Chondrocyte (in vitro differentiated cells): Measurements from ENCODE around the gene C10orf71. TPM values are rescaled to one million over a fixed set of nuclear protein-coding genes. Genes with fewer than 3 reads are reported as not detected.
A peak's percentile ranks its signal among the peaks of the same experiment; 100 is the strongest.

Experiments
- DNase-seq: peaks from one replicate; pipeline ENCODE4 v3.0.0; 2021; ENCODE audit warnings: mixed read lengths, low spot score
- H3K27ac Mint-ChIP-seq: one replicate; pipeline ENCODE4 v1.8.0; 2021; ENCODE audit warnings: mild to moderate bottlenecking, moderate library complexity, mixed read lengths; ENCODE audit not compliant: unreplicated experiment
- H3K27me3 Mint-ChIP-seq: 2 replicates; pipeline ENCODE4 v1.8.0; 2021; ENCODE audit warnings: low read depth, mixed read lengths
- H3K36me3 Mint-ChIP-seq: 2 replicates; pipeline ENCODE4 v1.8.0; 2021; ENCODE audit warnings: low read depth, mixed read lengths
- H3K4me1 Mint-ChIP-seq: 2 replicates; pipeline ENCODE4 v1.8.0; 2021; ENCODE audit warnings: low read depth, mild to moderate bottlenecking, mixed read lengths
- H3K4me3 Mint-ChIP-seq: one replicate; pipeline ENCODE4 v1.8.0; 2021; ENCODE audit warnings: mild to moderate bottlenecking, moderate library complexity, mixed read lengths; ENCODE audit not compliant: unreplicated experiment
- H3K9me3 Mint-ChIP-seq: 2 replicates; pipeline ENCODE4 v1.8.0; 2021; ENCODE audit warnings: low read depth, mixed read lengths
- CTCF ChIP-seq: fragments of 200-600 bp; sonication (generic); IDR thresholded peaks from 2 replicates; pipeline ENCODE4 v1.5.0; 2021; ENCODE audit warnings: antibody characterized with exemption, mild to moderate bottlenecking, moderate library complexity
- long read RNA-seq: library from polyadenylated mRNA; stranded (forward); transcript quantifications from one replicate; pipeline ENCODE4 v2.0.0, GENCODE V29; 2021
- total RNA-seq: library from RNA; stranded (reverse); gene quantifications from 3 replicates; pipeline ENCODE4 v1.2.1, GENCODE V29; 2021

The C10orf71 gene, protein sequence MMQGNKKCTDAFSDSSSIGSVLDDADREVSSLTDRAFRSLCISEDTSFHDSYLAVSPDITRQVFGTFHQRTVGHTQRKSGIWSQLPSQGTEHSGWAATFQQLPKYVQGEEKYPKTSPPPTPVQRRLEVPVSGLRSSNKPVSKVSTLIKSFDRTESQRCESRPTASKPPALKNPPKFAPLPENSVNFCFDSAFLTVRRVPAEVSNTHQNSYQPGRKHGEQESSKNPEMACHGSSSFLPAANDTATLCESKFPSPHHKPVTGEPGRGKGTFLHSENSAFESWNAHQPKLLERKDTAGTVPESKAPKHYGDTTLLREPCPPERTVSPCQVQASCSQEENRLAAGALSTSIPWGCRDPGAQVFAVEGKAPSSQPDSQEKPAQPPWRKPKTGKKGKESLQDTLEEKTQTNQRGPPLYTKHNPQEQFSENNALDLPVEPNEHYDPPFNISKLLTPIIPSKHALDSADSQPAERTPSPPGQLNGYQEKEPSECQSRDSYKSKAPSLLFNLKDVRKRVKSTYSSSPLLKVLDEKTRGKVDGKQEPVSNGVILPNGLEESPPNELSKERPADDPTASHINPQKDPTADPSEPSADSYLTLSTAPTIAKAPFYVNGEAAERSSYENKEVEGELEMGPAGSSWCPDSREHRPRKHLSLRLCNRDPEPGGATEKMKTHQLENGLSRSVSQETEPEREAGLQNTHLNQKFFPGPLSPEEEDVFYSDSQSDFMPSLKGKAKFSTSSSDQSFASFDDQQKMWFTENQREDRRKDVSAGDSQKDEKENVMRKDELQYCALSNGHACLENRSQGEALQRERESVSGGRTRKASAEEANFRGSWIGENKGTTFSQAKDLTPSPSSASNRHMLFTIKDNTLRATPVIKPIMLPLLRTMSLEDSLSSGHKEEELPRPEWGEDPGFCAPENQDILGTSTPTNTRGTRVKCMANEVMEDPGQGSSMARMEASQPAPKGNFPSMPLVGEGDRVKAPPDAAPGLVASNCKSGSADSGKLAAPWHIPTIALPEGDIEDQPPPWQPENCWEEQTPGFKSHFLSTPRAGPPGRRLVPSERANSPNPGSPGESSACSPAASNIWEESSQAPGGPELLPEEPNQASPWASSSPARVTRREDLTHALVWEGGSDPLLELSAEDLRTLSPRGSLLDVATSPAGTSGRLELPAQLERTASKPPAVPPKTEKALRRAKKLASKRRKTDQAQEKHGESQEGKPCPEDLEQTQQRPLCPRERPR (N-terminal part only)
- total RNA-seq = not detected in 3 replicates
- long read RNA-seq = 0 reads

DNA sequence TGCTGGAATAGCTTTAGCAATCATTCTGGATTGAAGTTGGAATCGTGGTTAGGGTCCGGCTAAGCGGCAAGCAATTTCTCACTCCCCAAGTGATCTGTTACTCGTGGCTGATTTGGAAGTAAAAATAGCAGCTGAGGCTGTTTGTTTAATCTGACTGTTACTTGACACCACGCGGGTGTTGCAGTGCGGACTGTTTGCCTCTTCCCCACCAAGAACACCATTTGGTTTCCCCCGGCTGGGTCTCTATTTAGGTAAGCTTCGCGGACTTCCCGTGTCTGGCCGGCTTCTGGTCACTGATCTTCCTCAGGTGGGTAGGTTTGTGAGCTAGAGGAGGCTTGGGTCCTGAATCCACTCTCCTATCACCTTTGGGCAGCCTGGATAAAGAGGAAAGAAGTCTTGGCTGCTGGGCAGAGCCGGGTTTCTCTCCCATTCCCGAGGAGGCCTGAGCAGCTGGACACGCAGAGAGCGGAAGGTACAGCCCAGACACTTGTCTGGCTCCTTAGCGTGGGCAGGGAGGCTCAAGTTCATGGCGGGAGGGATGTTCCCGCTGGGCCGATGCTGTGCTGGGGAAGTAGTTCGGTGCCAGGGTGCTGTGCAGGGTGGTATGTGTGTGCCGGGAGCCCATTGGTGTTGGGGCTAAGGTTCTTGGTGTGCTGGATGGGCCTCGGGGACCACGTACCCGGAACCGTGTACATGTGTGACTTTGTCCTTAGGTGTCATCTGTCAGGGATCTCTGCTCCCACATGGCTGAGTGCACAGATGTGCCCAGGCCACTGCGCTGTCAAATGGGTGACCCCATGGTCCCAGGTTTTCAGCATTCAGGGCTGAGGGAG, at the start of gene C10orf71:
TSS of gene C10orf71 (plus strand) at position 188 of the 833 bp plus-strand sequence. CDS start 23,376 bp downstream, outside the sequence.
- TF ChIP-seq CTCF = no peak
- Mint-ChIP-seq H3K4me1 (peaks cover 15% of the 10 kb centered on the region), H3K4me3 (peak within 1 kb of the TSS; percentile 41), H3K36me3 (no peaks in the 10 kb centered on the region), H3K9me3 (no peaks in the 10 kb centered on the region), H3K27ac (peak within 1 kb of the TSS; percentile 62), H3K27me3 (peaks cover 12% of the 10 kb centered on the region)
- peak; percentile 79 for DNase-seq

DNA sequence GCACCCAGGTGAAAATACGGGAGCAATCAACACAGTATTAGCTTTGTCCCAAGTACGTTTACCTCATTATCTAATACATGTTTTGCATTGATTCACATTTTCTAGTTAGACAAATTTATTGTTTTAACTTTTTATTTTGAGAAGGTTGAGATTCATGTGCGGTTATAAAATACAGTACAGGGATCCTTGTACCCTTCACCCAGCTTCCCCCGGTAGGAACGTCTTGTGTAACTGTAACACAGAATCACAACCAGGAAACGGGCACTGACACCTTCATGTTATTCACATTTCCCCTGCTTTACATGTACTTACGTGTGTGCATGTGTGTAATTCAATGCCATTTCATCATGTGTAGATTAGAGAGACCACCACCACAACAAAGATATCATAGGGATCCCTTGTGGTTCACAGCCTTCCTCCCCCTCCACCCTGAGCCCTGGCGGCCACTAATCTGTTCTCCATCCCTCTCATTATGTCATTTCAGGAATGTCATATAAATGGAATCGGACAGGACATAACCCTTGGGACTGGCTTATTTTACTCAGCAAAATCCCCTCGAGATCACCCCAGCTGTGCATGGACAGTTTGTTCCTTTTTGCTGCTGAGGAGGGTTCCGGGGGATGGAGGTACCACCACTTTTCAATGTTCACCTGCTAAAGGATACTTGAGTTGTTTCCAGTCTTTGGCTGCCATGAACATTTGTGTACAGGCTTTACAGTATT, 46.5 kb upstream of the C10orf71 start:
- no peak for DNase-seq
- peaks cover 8% of the 10 kb centered on the region for H3K27me3 Mint-ChIP-seq
- H3K27ac Mint-ChIP-seq = no peak overlapping the region
- no peak for TF ChIP-seq CTCF
- H3K4me1 Mint-ChIP-seq = no peaks in the 10 kb centered on the region
- H3K36me3 Mint-ChIP-seq = no peaks in the 10 kb centered on the region
- peaks cover 4% of the 10 kb centered on the region for H3K9me3 Mint-ChIP-seq
- H3K4me3 Mint-ChIP-seq = no peak overlapping the region

GRCh38 chr10:49253340-49253906, 45.5 kb upstream of the C10orf71 start:
- DNase-seq = no peak
- peaks cover 4% of the 10 kb centered on the region for H3K9me3 Mint-ChIP-seq
- H3K27me3 Mint-ChIP-seq = peaks cover 4% of the 10 kb centered on the region
- no peak for TF ChIP-seq CTCF
- H3K4me1 Mint-ChIP-seq = no peaks in the 10 kb centered on the region
- H3K36me3 Mint-ChIP-seq = no peaks in the 10 kb centered on the region
- no peak overlapping the region for H3K4me3 Mint-ChIP-seq
- no peak overlapping the region for H3K27ac Mint-ChIP-seq

DNA sequence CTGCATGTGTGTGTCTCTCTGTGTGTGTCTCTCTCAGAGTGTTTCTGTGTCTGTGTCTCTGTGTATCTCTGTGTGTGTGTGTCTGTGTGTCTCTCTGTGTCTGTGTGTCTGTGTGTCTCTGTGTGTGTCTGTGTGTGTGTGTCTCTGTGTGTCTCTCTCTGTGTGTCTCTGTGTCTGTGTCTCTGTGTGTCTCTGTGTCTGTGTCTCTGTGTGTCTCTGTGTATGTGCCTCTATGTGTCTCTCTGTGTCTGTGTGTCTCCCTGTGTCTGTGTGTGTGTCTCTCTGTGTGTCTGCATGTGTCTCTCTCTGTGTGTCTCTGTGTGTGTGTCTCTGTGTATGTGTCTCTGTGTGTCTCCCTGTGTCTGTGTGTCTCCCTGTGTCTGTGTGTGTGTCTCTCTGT, 44.8 kb upstream of the C10orf71 start:
- no peaks in the 10 kb centered on the region for H3K36me3 Mint-ChIP-seq
- H3K27ac Mint-ChIP-seq = no peak overlapping the region
- H3K27me3 Mint-ChIP-seq = peaks cover 2% of the 10 kb centered on the region
- H3K4me3 Mint-ChIP-seq = no peak overlapping the region
- no peaks in the 10 kb centered on the region for H3K4me1 Mint-ChIP-seq
- TF ChIP-seq CTCF = no peak
- peaks cover 4% of the 10 kb centered on the region for H3K9me3 Mint-ChIP-seq
- no peak for DNase-seq
